PC-3 (cell line): ENCODE results near the gene CLEC2L. TPM values are rescaled to one million over a fixed set of nuclear protein-coding genes. Genes with fewer than 3 reads are reported as not detected.

ENCODE experiments used
- ATAC-seq: fragments of 200-7000 bp; cut with Tn5 transposase; 2 replicates; pipeline ENCODE4 v1.9.1; 2020; ENCODE audit warnings: mild to moderate bottlenecking, moderate library complexity
- BruUV-seq: library from RNA; stranded (reverse); fragments of 400-500 nt; replicated peaks from 2 replicates; lab custom pipeline; 2021; lab: Mats Ljungman, UMichigan
- CTCF ChIA-PET: fragments of 300-600 bp; sonication (Branson Sonifier 250); formaldehyde crosslinking; loops from one replicate; lab custom pipeline; 2022; ENCODE audit warnings: antibody characterized with exemption; lab: Charles Lee
- POLR2A ChIA-PET: fragments of 300-600 bp; sonication (Branson Sonifier 250); formaldehyde crosslinking; loops from one replicate; lab custom pipeline; 2022; ENCODE audit warnings: antibody characterized with exemption; ENCODE audit not compliant: unreplicated experiment; lab: Charles Lee
- DNase-seq: peaks from one replicate; pipeline ENCODE4 v3.0.0-alpha.2; 2015
- H2AFZ ChIP-seq: fragments of 300-600 bp; sonication (generic); 2 replicates; pipeline ENCODE4 v1.6.0; 2016; ENCODE audit warnings: antibody characterized with exemption, low read length
- H3F3A ChIP-seq: fragments of 300-600 bp; sonication (generic); one replicate; pipeline ENCODE4 v1.6.0; 2017; ENCODE audit warnings: antibody characterized with exemption, low read length, control low read depth, mild to moderate bottlenecking; ENCODE audit not compliant: unreplicated experiment
- H3K27ac ChIP-seq: fragments of 300-600 bp; sonication (generic); 2 replicates; pipeline ENCODE4 v1.5.1; 2016; ENCODE audit warnings: mild to moderate bottlenecking, low read length
- H3K27me3 ChIP-seq: fragments of 300-600 bp; sonication (generic); 2 replicates; pipeline ENCODE4 v1.6.1; 2016; ENCODE audit warnings: low read length, mixed read lengths
- H3K36me3 ChIP-seq: fragments of 300-600 bp; sonication (generic); 2 replicates; pipeline ENCODE4 v1.6.1; 2016; ENCODE audit warnings: low read depth, mixed run types, low read length, mixed read lengths
- H3K4me1 ChIP-seq: fragments of 300-600 bp; sonication (generic); 2 replicates; pipeline ENCODE4 v1.5.1; 2016; ENCODE audit warnings: low read length; ENCODE audit not compliant: insufficient read depth
- H3K4me2 ChIP-seq: fragments of 300-600 bp; sonication (generic); 2 replicates; pipeline ENCODE4 v1.6.0; 2016; ENCODE audit warnings: low read length
- H3K4me3 ChIP-seq: fragments of 300-600 bp; sonication (generic); 2 replicates; pipeline ENCODE4 v1.5.1; 2016; ENCODE audit warnings: mild to moderate bottlenecking, low read length, mixed read lengths
- H3K79me2 ChIP-seq: fragments of 300-600 bp; sonication (generic); 2 replicates; pipeline ENCODE4 v1.6.1; 2017; ENCODE audit warnings: low read length, mixed read lengths
- H3K9ac ChIP-seq: fragments of 300-600 bp; sonication (generic); 2 replicates; pipeline ENCODE4 v1.6.0; 2016; ENCODE audit warnings: mild to moderate bottlenecking, low read length
- H3K9me2 ChIP-seq: fragments of 300-600 bp; sonication (generic); replicated peaks from 2 replicates; pipeline ENCODE4 v1.6.1; 2016; ENCODE audit warnings: mixed run types, low read length, mixed read lengths
- H3K9me3 ChIP-seq: fragments of 300-600 bp; sonication (generic); 2 replicates; pipeline ENCODE4 v1.6.1; 2016; ENCODE audit warnings: low read length, mixed read lengths
- H4K20me1 ChIP-seq: fragments of 300-600 bp; sonication (generic); 2 replicates; pipeline ENCODE4 v1.6.1; 2016; ENCODE audit warnings: low read length, mixed read lengths
- CTCF ChIP-seq: fragments of 300-600 bp; sonication (generic); conservative IDR thresholded peaks from 2 replicates; pipeline ENCODE4 v1.5.1; 2017; ENCODE audit warnings: antibody characterized with exemption, low read depth, mild to moderate bottlenecking, low read length
- EZH2 ChIP-seq: fragments of 300-600 bp; sonication (generic); IDR thresholded peaks from one replicate; pipeline ENCODE4 v1.6.1; 2017; ENCODE audit warnings: antibody characterized with exemption, mild to moderate bottlenecking, low read length; ENCODE audit not compliant: unreplicated experiment
- EZH2phosphoT487 ChIP-seq: fragments of 300-600 bp; sonication (generic); IDR thresholded peaks from 2 replicates; pipeline ENCODE4 v1.6.1; 2018; ENCODE audit warnings: mild to moderate bottlenecking, antibody characterized with exemption, low read length, borderline replicate concordance
- intact Hi-C: fragments of 100-400 bp; cut with micrococcal nuclease; formaldehyde crosslinking; loops from 2 replicates; pipeline ENCODE4 v1.9.0; 2023
- total RNA-seq: library from RNA; depleted of rRNA; stranded (reverse); fragments of >200 nt; gene quantifications from 2 replicates; pipeline ENCODE4 v1.2.3, GENCODE V29; 2014

Gene CLEC2L
- total RNA-seq, 1 experiment from 2014 or later, result not detected

GRCh38 chr7:139560678-139561077, 37.2 kb downstream of the CLEC2L start:
- peaks cover 9% of the 10 kb centered on the region; the same call in 1 of the 2 replicates for H3K36me3 ChIP-seq
- no peak overlapping the region for H2AFZ ChIP-seq
- no peaks in the 10 kb centered on the region for H3F3A ChIP-seq
- no peaks in the 10 kb centered on the region for H4K20me1 ChIP-seq
- ChIA-PET POLR2A (no interaction called here), CTCF (no interaction called here)
- H3K27ac ChIP-seq, result no peak overlapping the region
- no peak for TF ChIP-seq CTCF
- no peak for TF ChIP-seq EZH2phosphoT487
- no peak for TF ChIP-seq EZH2
- intact Hi-C loops, result no loop called here
- no peak for ATAC-seq
- no peaks in the 10 kb centered on the region for H3K9me3 ChIP-seq
- H3K27me3 ChIP-seq, result no peaks in the 10 kb centered on the region
- no peak for DNase-seq
- H3K79me2 ChIP-seq, result no peaks in the 10 kb centered on the region
- BruUV-seq, result no TSS peak
- H3K9ac ChIP-seq, result no peak overlapping the region
- H3K4me3 ChIP-seq, result no peak overlapping the region
- no peak overlapping the region for H3K4me2 ChIP-seq
- H3K4me1 ChIP-seq, result no peaks in the 10 kb centered on the region
- H3K9me2 ChIP-seq, result no peaks in the 10 kb centered on the region

GRCh38 chr7:139562491-139562890, 39.0 kb downstream of the CLEC2L start:
- ATAC-seq, result no peak
- DNase-seq, result no peak
- ChIA-PET POLR2A (no interaction called here), CTCF (no interaction called here)
- BruUV-seq, result no TSS peak
- no peak overlapping the region for H3K4me2 ChIP-seq
- H3K36me3 ChIP-seq, result peaks cover 12% of the 10 kb centered on the region; the same call in 1 of the 2 replicates
- H3F3A ChIP-seq, result no peaks in the 10 kb centered on the region
- no peaks in the 10 kb centered on the region for H3K9me3 ChIP-seq
- H3K27ac ChIP-seq, result no peak overlapping the region
- H3K4me1 ChIP-seq, result no peaks in the 10 kb centered on the region
- H4K20me1 ChIP-seq, result 0 out of 2 replicates have a peak, but pooled peaks cover 4% of the 10 kb centered on the region
- H3K4me3 ChIP-seq, result no peak overlapping the region
- H3K27me3 ChIP-seq, result no peaks in the 10 kb centered on the region
- no peak for TF ChIP-seq EZH2phosphoT487
- no peak for TF ChIP-seq EZH2
- TF ChIP-seq CTCF, result no peak
- H3K9ac ChIP-seq, result no peak overlapping the region
- H3K9me2 ChIP-seq, result no peaks in the 10 kb centered on the region
- intact Hi-C loops, result no loop called here
- H3K79me2 ChIP-seq, result no peaks in the 10 kb centered on the region
- no peak overlapping the region for H2AFZ ChIP-seq

GRCh38 chr7:139562961-139563565, 39.6 kb downstream of the CLEC2L start:
- no peaks in the 10 kb centered on the region for H3K79me2 ChIP-seq
- H3K9me3 ChIP-seq, result no peaks in the 10 kb centered on the region
- no peaks in the 10 kb centered on the region for H3K4me1 ChIP-seq
- intact Hi-C loops, result no loop called here
- no peak overlapping the region for H3K27ac ChIP-seq
- POLR2A ChIA-PET, result no interaction called here
- H4K20me1 ChIP-seq, result 0 out of 2 replicates have a peak, but pooled peaks cover 4% of the 10 kb centered on the region
- H3K4me2 ChIP-seq, result no peak overlapping the region
- DNase-seq (no peak), ATAC-seq (no peak)
- H3F3A ChIP-seq, result no peaks in the 10 kb centered on the region
- no TSS peak for BruUV-seq
- H3K36me3 ChIP-seq, result peaks cover 12% of the 10 kb centered on the region; the same call in 1 of the 2 replicates
- no peaks in the 10 kb centered on the region for H3K9me2 ChIP-seq
- CTCF ChIA-PET, result no interaction called here
- H3K27me3 ChIP-seq, result no peaks in the 10 kb centered on the region
- no peak overlapping the region for H2AFZ ChIP-seq
- H3K4me3 ChIP-seq, result no peak overlapping the region
- TF ChIP-seq CTCF (no peak), EZH2phosphoT487 (no peak), EZH2 (no peak)
- no peak overlapping the region for H3K9ac ChIP-seq
